ENCODE measurements around the gene ZBTB48. TPM values are rescaled to one million over a fixed set of nuclear protein-coding genes. Genes with fewer than 3 reads are reported as not detected.

The ZBTB48 gene
- total RNA-seq, 4 donors from 2014 or later: 7.5 to 31.1 (median 20.0) TPM

GRCh38 chr1:6544831-6545230 lies 35.0 kb upstream of the ZBTB48 start:
- TF ChIP-seq CTCF (IDR thresholded peaks at IDR 0.05; ENCODE audit: low read depth): no peak

GRCh38 chr1:6545276-6546112 lies 34.3 kb upstream of the ZBTB48 start:
- no peak for TF ChIP-seq CTCF (IDR thresholded peaks at IDR 0.05; ENCODE audit: low read depth)

GRCh38 chr1:6546326-6546725 lies 33.5 kb upstream of the ZBTB48 start:
- no peak for TF ChIP-seq CTCF (IDR thresholded peaks at IDR 0.05; ENCODE audit: low read depth)

- no peak for TF ChIP-seq CTCF (IDR thresholded peaks at IDR 0.05; ENCODE audit: low read depth)
Observed at GRCh38 chr1:6547301-6547700, 32.5 kb upstream of the ZBTB48 start.

GRCh38 chr1:6554031-6554906 lies 25.5 kb upstream of the ZBTB48 start, which contains the start of gene NOL9:
NOL9 (minus strand) TSS chr1:6554513; CDS start chr1:6554502, 11 bp downstream.
- no peak for TF ChIP-seq CTCF (IDR thresholded peaks at IDR 0.05; ENCODE audit: low read depth)

GRCh38 chr1:6554907-6555778 lies 24.7 kb upstream of the ZBTB48 start, which contains the start of gene TAS1R1:
TAS1R1 (plus strand) TSS chr1:6555307; CDS start chr1:6555374, 67 bp downstream.
- TF ChIP-seq CTCF (IDR thresholded peaks at IDR 0.05; ENCODE audit: low read depth): no peak

All from subcutaneous adipose tissue (tissue), 4 donors.